HepG2 (cell line): ENCODE measurements around the gene PFKL. TPM values are rescaled to one million over a fixed set of nuclear protein-coding genes. Genes with fewer than 3 reads are reported as not detected.

ENCODE experiments used
- CHD4 ChIP-seq: fragments of 200-600 bp; sonication (generic); IDR thresholded peaks from 2 replicates; pipeline ENCODE4 v1.7.0; 2017; ENCODE audit warnings: mild to moderate bottlenecking, low read length, borderline replicate concordance
- GATAD1 ChIP-seq: IDR thresholded peaks from 2 replicates; pipeline ENCODE4 v1.6.1; 2016; ENCODE audit warnings: missing genetic modification reagents, missing compliant biosample characterization
- IRF2 ChIP-seq: IDR thresholded peaks from 2 replicates; pipeline ENCODE4 v1.6.1; 2018; ENCODE audit warnings: missing genetic modification reagents, missing compliant biosample characterization
- NR2C2 ChIP-seq: sonication (generic); formaldehyde crosslinking; IDR thresholded peaks from 2 replicates; pipeline ENCODE4 v1.4.0; 2020; ENCODE audit warnings: missing genetic modification reagents, mild to moderate bottlenecking, moderate library complexity, borderline replicate concordance
- NR2F2 ChIP-seq: IDR thresholded peaks from 2 replicates; pipeline ENCODE4 v1.6.1; 2012; ENCODE audit warnings: low read depth, inconsistent platforms, borderline replicate concordance
- REL ChIP-seq: sonication (generic); formaldehyde crosslinking; conservative IDR thresholded peaks from 2 replicates; pipeline ENCODE4 v1.8.0; 2022; ENCODE audit warnings: mild to moderate bottlenecking, missing genetic modification reagents, moderate library complexity
- RFXAP ChIP-seq: sonication (generic); formaldehyde crosslinking; IDR thresholded peaks from 2 replicates; pipeline ENCODE4 v1.4.0; 2020; ENCODE audit warnings: missing genetic modification reagents, borderline replicate concordance
- SSRP1 ChIP-seq: IDR thresholded peaks from 2 replicates; pipeline ENCODE4 v1.6.1; 2016; ENCODE audit warnings: control low read depth
- U2AF1 ChIP-seq: fragments of 200-400 bp; formaldehyde crosslinking; optimal IDR thresholded peaks from 2 replicates; pipeline ENCODE3; 2017; ENCODE audit warnings: mild to moderate bottlenecking, low read depth, low read length
- YEATS4 ChIP-seq: sonication (generic); formaldehyde crosslinking; IDR thresholded peaks from 2 replicates; pipeline ENCODE4 v1.4.0; 2020; ENCODE audit warnings: missing genetic modification reagents, borderline replicate concordance
- ZNF264 ChIP-seq: sonication (generic); formaldehyde crosslinking; IDR thresholded peaks from 2 replicates; pipeline ENCODE4 v1.4.0; 2020; ENCODE audit warnings: missing genetic modification reagents
- ZNF672 ChIP-seq: sonication (generic); formaldehyde crosslinking; IDR thresholded peaks from 2 replicates; pipeline ENCODE4 v1.8.1; 2022; ENCODE audit warnings: missing genetic modification reagents
- ZSCAN20 ChIP-seq: sonication (generic); formaldehyde crosslinking; IDR thresholded peaks from 2 replicates; pipeline ENCODE4 v1.4.0; 2020; ENCODE audit warnings: missing genetic modification reagents, mild to moderate bottlenecking, borderline replicate concordance
- polyA plus RNA-seq, 8 experiments: library from polyadenylated mRNA; depleted of rRNA in 3 of 8; stranded (reverse) in 7 of 8; unstranded in 1 of 8; fragments of >200 nt; fragmentation: Illumina TruSeq in 4 of 8; extraction: Trizol in 4 of 8; gene quantifications; 2 replicates each; pipeline versions ENCODE4 v1.2.1 to v1.2.3, GENCODE V29; 2011 to 2016; ENCODE audit warnings: low read depth in 4 of 8, missing spikeins in 1 of 8, mixed read lengths in 1 of 8; ENCODE audit not compliant: insufficient read depth in 1 of 8
- total RNA-seq, 5 experiments: library from RNA; depleted of rRNA; stranded (reverse); fragments of >200 nt; fragmentation: Illumina TruSeq; extraction: Trizol; gene quantifications; 2 replicates each; pipeline ENCODE4 v1.2.3, GENCODE V29; 2016; ENCODE audit warnings: low read depth in 1 of 5
- TF ChIP-seq, protein P1 (sequence below): sonication (generic); formaldehyde crosslinking; IDR thresholded peaks from 2 replicates; pipeline ENCODE4 v1.4.0; 2020; ENCODE audit warnings: mild to moderate bottlenecking, missing genetic modification reagents
- TF ChIP-seq, protein P2 (sequence below): sonication (generic); formaldehyde crosslinking; IDR thresholded peaks from 2 replicates; pipeline ENCODE4 v1.5.0; 2020; ENCODE audit warnings: missing genetic modification reagents
- TF ChIP-seq, protein P3 (sequence below): sonication (generic); formaldehyde crosslinking; IDR thresholded peaks from 2 replicates; pipeline ENCODE4 v1.4.0; 2020; ENCODE audit warnings: missing genetic modification reagents
- TF ChIP-seq, protein P4 (sequence below): sonication (generic); formaldehyde crosslinking; conservative IDR thresholded peaks from 2 replicates; pipeline ENCODE4 v1.8.0; 2022; ENCODE audit warnings: mild to moderate bottlenecking, moderate library complexity, missing genetic modification reagents
- TF ChIP-seq, protein P5 (sequence below): sonication (generic); formaldehyde crosslinking; IDR thresholded peaks from 2 replicates; pipeline ENCODE4 v1.8.1; 2023; ENCODE audit warnings: mild to moderate bottlenecking, missing genetic modification reagents
- TF ChIP-seq, protein P6 (sequence below): sonication (generic); formaldehyde crosslinking; IDR thresholded peaks from 2 replicates; pipeline ENCODE4 v1.4.0; 2020; ENCODE audit warnings: missing genetic modification reagents, mild to moderate bottlenecking, borderline replicate concordance

Gene PFKL
- total and polyA plus RNA-seq, 2 of the 13 experiments (the other 11 are each of a cell fraction or from before 2014, with no cell fraction given) = 92.8 to 106 TPM

DNA sequence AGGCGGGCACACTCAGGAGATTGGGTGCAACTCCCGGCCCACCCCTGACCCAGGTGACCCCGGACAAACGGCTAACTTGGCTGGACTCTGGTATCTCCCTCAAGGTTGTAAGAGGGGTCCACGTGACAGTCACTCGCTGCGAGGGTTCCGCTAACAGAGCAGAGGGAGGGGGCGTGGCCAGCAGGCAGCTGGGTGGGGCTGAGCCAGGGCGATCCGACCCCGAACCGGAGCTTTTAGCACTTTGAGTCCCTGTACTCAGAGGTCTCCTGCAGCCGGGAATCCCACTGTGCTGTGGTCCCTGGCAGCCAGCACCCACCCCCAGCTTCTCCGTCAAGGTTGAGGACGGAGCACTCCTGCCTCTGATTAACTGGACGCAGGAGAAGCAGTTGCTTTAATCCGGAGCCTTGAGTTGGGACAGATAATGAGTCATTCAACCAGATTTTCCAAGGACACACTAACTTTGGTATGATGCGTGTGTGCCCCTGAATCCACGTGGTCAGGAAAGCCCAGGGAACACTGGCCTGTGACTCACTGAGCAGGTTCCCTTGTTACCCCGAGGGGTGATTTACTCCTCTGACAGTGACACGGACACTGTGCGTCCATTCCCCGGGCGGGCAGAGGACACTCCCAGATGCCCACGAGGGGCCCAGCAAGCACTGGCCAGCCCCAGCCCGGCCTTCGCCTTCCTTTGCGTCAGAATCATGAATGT, 70.3 kb downstream of the PFKL start (continued):
- TF ChIP-seq REL (CRISPR knock-in tag) = no peak
- TF ChIP-seq NR2C2 (CRISPR knock-in tag) = peak; percentile 63; the same call in 1 of the 2 replicates
- no peak for TF ChIP-seq SSRP1 (CRISPR knock-in tag)
- TF ChIP-seq, protein P1, sequence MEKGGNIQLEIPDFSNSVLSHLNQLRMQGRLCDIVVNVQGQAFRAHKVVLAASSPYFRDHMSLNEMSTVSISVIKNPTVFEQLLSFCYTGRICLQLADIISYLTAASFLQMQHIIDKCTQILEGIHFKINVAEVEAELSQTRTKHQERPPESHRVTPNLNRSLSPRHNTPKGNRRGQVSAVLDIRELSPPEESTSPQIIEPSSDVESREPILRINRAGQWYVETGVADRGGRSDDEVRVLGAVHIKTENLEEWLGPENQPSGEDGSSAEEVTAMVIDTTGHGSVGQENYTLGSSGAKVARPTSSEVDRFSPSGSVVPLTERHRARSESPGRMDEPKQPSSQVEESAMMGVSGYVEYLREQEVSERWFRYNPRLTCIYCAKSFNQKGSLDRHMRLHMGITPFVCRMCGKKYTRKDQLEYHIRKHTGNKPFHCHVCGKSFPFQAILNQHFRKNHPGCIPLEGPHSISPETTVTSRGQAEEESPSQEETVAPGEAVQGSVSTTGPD (CRISPR knock-in tag) = no peak
- no peak for TF ChIP-seq CHD4
- TF ChIP-seq, protein P2, sequence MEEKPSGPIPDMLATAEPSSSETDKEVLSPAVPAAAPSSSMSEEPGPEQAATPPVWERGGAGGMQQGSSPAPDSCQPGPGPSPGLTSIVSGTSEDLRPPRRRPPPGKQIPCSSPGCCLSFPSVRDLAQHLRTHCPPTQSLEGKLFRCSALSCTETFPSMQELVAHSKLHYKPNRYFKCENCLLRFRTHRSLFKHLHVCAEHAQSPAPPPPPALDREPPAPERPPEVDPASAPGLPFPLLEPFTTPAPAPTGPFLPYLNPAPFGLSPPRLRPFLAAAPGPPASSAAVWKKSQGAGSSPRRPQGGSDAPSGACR (CRISPR knock-in tag) = no peak
- TF ChIP-seq IRF2 = 0 out of 2 replicates have a peak, but pooled peaks have one; percentile 31
- TF ChIP-seq ZSCAN20 (CRISPR knock-in tag) = no peak
- no peak for TF ChIP-seq RFXAP (CRISPR knock-in tag)
- TF ChIP-seq GATAD1 = no peak
- TF ChIP-seq, protein P3, sequence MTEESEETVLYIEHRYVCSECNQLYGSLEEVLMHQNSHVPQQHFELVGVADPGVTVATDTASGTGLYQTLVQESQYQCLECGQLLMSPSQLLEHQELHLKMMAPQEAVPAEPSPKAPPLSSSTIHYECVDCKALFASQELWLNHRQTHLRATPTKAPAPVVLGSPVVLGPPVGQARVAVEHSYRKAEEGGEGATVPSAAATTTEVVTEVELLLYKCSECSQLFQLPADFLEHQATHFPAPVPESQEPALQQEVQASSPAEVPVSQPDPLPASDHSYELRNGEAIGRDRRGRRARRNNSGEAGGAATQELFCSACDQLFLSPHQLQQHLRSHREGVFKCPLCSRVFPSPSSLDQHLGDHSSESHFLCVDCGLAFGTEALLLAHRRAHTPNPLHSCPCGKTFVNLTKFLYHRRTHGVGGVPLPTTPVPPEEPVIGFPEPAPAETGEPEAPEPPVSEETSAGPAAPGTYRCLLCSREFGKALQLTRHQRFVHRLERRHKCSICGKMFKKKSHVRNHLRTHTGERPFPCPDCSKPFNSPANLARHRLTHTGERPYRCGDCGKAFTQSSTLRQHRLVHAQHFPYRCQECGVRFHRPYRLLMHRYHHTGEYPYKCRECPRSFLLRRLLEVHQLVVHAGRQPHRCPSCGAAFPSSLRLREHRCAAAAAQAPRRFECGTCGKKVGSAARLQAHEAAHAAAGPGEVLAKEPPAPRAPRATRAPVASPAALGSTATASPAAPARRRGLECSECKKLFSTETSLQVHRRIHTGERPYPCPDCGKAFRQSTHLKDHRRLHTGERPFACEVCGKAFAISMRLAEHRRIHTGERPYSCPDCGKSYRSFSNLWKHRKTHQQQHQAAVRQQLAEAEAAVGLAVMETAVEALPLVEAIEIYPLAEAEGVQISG = peak; percentile 44
- TF ChIP-seq, protein P4, sequence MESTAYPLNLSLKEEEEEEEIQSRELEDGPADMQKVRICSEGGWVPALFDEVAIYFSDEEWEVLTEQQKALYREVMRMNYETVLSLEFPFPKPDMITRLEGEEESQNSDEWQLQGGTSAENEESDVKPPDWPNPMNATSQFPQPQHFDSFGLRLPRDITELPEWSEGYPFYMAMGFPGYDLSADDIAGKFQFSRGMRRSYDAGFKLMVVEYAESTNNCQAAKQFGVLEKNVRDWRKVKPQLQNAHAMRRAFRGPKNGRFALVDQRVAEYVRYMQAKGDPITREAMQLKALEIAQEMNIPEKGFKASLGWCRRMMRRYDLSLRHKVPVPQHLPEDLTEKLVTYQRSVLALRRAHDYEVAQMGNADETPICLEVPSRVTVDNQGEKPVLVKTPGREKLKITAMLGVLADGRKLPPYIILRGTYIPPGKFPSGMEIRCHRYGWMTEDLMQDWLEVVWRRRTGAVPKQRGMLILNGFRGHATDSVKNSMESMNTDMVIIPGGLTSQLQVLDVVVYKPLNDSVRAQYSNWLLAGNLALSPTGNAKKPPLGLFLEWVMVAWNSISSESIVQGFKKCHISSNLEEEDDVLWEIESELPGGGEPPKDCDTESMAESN (CRISPR knock-in tag) = no peak
- TF ChIP-seq, protein P5, sequence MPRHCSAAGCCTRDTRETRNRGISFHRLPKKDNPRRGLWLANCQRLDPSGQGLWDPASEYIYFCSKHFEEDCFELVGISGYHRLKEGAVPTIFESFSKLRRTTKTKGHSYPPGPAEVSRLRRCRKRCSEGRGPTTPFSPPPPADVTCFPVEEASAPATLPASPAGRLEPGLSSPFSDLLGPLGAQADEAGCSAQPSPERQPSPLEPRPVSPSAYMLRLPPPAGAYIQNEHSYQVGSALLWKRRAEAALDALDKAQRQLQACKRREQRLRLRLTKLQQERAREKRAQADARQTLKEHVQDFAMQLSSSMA (CRISPR knock-in tag) = no peak
- TF ChIP-seq ZNF672 (CRISPR knock-in tag) = no peak
- TF ChIP-seq U2AF1 = no peak
- TF ChIP-seq YEATS4 (CRISPR knock-in tag) = peak; percentile 50; the same call in 1 of the 2 replicates
- 0 out of 2 replicates have a peak, but pooled peaks have one; percentile 50 for TF ChIP-seq ZNF264 (CRISPR knock-in tag)
- TF ChIP-seq, protein P6, sequence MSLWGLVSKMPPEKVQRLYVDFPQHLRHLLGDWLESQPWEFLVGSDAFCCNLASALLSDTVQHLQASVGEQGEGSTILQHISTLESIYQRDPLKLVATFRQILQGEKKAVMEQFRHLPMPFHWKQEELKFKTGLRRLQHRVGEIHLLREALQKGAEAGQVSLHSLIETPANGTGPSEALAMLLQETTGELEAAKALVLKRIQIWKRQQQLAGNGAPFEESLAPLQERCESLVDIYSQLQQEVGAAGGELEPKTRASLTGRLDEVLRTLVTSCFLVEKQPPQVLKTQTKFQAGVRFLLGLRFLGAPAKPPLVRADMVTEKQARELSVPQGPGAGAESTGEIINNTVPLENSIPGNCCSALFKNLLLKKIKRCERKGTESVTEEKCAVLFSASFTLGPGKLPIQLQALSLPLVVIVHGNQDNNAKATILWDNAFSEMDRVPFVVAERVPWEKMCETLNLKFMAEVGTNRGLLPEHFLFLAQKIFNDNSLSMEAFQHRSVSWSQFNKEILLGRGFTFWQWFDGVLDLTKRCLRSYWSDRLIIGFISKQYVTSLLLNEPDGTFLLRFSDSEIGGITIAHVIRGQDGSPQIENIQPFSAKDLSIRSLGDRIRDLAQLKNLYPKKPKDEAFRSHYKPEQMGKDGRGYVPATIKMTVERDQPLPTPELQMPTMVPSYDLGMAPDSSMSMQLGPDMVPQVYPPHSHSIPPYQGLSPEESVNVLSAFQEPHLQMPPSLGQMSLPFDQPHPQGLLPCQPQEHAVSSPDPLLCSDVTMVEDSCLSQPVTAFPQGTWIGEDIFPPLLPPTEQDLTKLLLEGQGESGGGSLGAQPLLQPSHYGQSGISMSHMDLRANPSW = no peak
- TF ChIP-seq NR2F2 = 0 out of 2 replicates have a peak, but pooled peaks have one; percentile 30
